Calu3 (cell line): Measurements from ENCODE around the gene CSH2. TPM values are rescaled to one million over a fixed set of nuclear protein-coding genes. Genes with fewer than 3 reads are reported as not detected.
"Not testable (repeated sequence)": the region's sequence is repeated elsewhere in the genome, so short reads cannot be mapped to it uniquely, and the experiment has no call there.

ENCODE experiments used
- BruUV-seq: library from RNA; stranded (reverse); fragments of 400-500 nt; replicated peaks from 2 replicates; lab custom pipeline; 2021; lab: Mats Ljungman, UMichigan
- CTCF ChIA-PET: fragments of 300-600 bp; sonication (Branson Sonifier 250); formaldehyde crosslinking; loops from one replicate; lab custom pipeline; 2022; ENCODE audit warnings: antibody characterized with exemption; lab: Charles Lee
- DNase-seq: peaks from one replicate; pipeline ENCODE4 v3.0.0; 2022
- H3K27ac Mint-ChIP-seq: one replicate; pipeline ENCODE4 v1.8.0; 2022; ENCODE audit warnings: mixed read lengths; ENCODE audit not compliant: unreplicated experiment
- H3K27me3 Mint-ChIP-seq: one replicate; pipeline ENCODE4 v1.8.0; 2022; ENCODE audit warnings: mixed read lengths; ENCODE audit not compliant: unreplicated experiment
- H3K36me3 Mint-ChIP-seq: one replicate; pipeline ENCODE4 v1.8.0; 2022; ENCODE audit warnings: mild to moderate bottlenecking, moderate library complexity, mixed read lengths; ENCODE audit not compliant: insufficient read depth, unreplicated experiment
- H3K4me1 Mint-ChIP-seq: one replicate; pipeline ENCODE4 v1.8.0; 2022; ENCODE audit warnings: mild to moderate bottlenecking, low read depth, mixed read lengths; ENCODE audit not compliant: unreplicated experiment
- H3K4me3 Mint-ChIP-seq: one replicate; pipeline ENCODE4 v1.8.0; 2022; ENCODE audit warnings: mild to moderate bottlenecking, low read depth, moderate library complexity, mixed read lengths; ENCODE audit not compliant: unreplicated experiment
- H3K9me3 Mint-ChIP-seq: one replicate; pipeline ENCODE4 v1.8.0; 2022; ENCODE audit warnings: low read depth, mixed read lengths; ENCODE audit not compliant: unreplicated experiment
- CTCF ChIP-seq: fragments of 200-600 bp; IDR thresholded peaks from one replicate; pipeline ENCODE4 v1.8.0; 2022; ENCODE audit warnings: antibody characterized with exemption; ENCODE audit not compliant: unreplicated experiment
- intact Hi-C: fragments of 100-400 bp; cut with micrococcal nuclease; formaldehyde crosslinking; loops from one replicate; pipeline ENCODE4 v1.10.0; 2022; ENCODE audit not compliant: unreplicated experiment
- total RNA-seq: library from RNA; stranded (reverse); gene quantifications from 2 replicates; pipeline ENCODE4 v1.2.3, GENCODE V29; 2022

The CSH2 gene
- total RNA-seq, 1 experiment from 2014 or later = not detected

DNA sequence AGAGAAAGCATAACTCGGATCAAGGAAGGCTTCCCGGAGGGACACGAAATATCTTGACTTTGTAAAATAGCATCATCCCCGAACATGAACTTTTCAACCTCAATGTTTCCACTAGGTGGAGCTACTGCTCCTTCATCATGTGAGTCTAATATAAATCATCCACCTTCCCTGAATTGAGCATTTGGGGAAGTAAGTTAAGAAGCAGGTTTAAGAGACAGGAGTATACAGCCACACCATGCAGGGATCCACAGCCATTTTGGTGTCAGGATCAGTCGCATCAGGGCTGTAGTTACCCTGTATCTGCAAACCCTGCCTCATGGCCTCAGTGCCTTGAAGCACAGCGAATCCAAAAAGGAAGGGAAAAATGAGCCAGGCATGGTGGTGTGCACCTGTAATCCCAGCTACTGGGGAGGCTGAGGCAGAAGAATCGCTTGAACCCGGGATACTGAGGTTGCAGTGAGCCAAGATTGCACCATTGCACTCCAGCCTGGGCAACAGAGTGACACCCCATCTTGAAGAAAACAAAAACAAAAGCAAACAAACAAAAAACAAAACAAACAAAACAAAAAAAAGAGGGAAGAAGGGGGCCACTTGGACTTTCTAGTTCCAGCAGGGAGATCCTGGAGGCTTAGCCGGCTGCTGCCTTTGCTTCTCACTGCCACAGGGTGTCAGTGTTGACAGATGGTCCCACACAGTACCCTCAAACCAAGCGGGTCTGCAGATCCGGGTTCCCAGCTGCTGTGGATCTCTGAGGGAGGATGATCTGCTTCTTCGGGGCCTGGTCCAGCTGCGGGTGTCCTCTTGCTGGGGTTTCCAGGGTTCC is 15.8 kb upstream of the CSH2 start:
- H3K27ac Mint-ChIP-seq, H3K4me3 Mint-ChIP-seq, H3K36me3 Mint-ChIP-seq, H3K9me3 Mint-ChIP-seq, H3K4me1 Mint-ChIP-seq, intact Hi-C loops, DNase-seq, BruUV-seq: not testable (repeated sequence)
- H3K27me3 Mint-ChIP-seq = peaks cover 30% of the 10 kb centered on the region
- CTCF ChIA-PET = interaction anchor here (0.6 to 0.8 kb wide), 4 partner anchors 23 to 430 kb away, joined by 3 to 4 read pairs (median 3); no protein-coding TSS in a partner anchor

- H3K27me3 Mint-ChIP-seq = peaks cover 27% of the 10 kb centered on the region
- DNase-seq, H3K4me3 Mint-ChIP-seq, intact Hi-C loops, H3K36me3 Mint-ChIP-seq, H3K9me3 Mint-ChIP-seq, H3K4me1 Mint-ChIP-seq, BruUV-seq, H3K27ac Mint-ChIP-seq, CTCF ChIA-PET: not testable (repeated sequence)
Measured at GRCh38 chr17:63885119-63885518, 11.6 kb upstream of the CSH2 start.

DNA sequence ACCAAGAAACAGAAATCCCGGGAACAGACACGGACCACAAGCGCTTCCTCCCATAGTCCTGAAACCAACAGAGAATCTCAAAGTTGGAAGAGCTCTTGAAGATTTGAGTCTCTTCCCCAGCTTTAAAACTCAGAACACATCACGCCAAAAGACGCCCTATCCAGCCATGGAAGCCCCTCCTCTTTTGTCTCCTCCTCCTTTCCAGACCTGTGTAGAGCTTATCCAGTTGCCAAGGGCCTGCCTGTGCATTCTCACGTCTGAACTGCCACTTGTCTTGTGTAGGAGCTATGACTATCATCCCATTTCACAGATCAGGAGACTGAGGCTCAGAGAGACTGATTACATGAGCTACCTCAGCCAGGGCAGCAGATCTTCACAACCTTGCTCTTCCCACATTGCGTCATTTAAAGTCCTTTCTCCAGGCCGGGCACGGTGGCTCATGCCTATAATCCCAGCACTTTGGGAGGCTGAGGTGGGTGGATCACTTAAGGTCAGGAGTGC is 9.2 kb upstream of the CSH2 start:
- BruUV-seq, DNase-seq, intact Hi-C loops, H3K27ac Mint-ChIP-seq, H3K36me3 Mint-ChIP-seq, H3K9me3 Mint-ChIP-seq, H3K4me1 Mint-ChIP-seq, H3K4me3 Mint-ChIP-seq: not testable (repeated sequence)
- H3K27me3 Mint-ChIP-seq = peaks cover 49% of the 10 kb centered on the region
- CTCF ChIA-PET = interaction anchor here (0.9 kb wide), 1 partner anchor 36 kb away, joined by 4 read pairs; no protein-coding TSS in a partner anchor

- no peak within 1 kb of the TSS for H3K4me3 Mint-ChIP-seq
- intact Hi-C loops = no loop called here
- no peak within 1 kb of the TSS for H3K27ac Mint-ChIP-seq
- TF ChIP-seq CTCF = no peak
- H3K4me1 Mint-ChIP-seq = no peaks in the 10 kb centered on the region
- H3K9me3 Mint-ChIP-seq = no peaks in the 10 kb centered on the region
- peak; percentile 56 for DNase-seq
- CTCF ChIA-PET = interaction anchor here (0.6 kb wide), 1 partner anchor 29 kb away, joined by 4 read pairs; no protein-coding TSS in a partner anchor
- H3K27me3 Mint-ChIP-seq = peaks cover 46% of the 10 kb centered on the region
- BruUV-seq = no TSS peak
- H3K36me3 Mint-ChIP-seq = no peaks in the 10 kb centered on the region
Measured at GRCh38 chr17:63881935-63882601, 8.6 kb upstream of the CSH2 start, which contains the start of gene GH2. Gene GH2, minus strand, starts transcription at chr17:63881944. Its CDS starts 143 bp downstream, at chr17:63881801.

DNA sequence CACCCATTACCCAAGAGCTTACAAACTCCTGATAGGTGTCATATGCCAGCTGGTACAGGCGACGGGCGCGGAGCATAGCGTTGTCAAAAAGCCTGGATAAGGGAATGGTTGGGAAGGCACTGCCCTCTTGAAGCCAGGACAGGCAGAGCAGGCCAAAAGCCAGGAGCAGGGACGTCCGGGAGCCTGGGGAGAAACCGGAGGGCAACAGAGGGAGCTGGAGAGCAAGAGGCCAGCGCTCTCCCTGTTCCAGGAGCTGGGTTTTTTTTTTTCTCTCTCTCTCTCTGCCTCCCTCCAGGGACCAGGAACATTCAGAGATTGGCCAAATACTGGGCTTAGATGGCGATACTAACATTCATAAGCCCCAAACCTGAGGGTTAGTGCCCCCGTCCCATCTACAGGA is 7.9 kb upstream of the CSH2 start:
- H3K9me3 Mint-ChIP-seq, BruUV-seq, H3K4me3 Mint-ChIP-seq, H3K27ac Mint-ChIP-seq, H3K4me1 Mint-ChIP-seq, H3K36me3 Mint-ChIP-seq, DNase-seq, intact Hi-C loops: not testable (repeated sequence)
- CTCF ChIA-PET = interaction anchor here (0.6 kb wide), 1 partner anchor 30 kb away, joined by 4 read pairs; no protein-coding TSS in a partner anchor
- peaks cover 45% of the 10 kb centered on the region for H3K27me3 Mint-ChIP-seq

DNA sequence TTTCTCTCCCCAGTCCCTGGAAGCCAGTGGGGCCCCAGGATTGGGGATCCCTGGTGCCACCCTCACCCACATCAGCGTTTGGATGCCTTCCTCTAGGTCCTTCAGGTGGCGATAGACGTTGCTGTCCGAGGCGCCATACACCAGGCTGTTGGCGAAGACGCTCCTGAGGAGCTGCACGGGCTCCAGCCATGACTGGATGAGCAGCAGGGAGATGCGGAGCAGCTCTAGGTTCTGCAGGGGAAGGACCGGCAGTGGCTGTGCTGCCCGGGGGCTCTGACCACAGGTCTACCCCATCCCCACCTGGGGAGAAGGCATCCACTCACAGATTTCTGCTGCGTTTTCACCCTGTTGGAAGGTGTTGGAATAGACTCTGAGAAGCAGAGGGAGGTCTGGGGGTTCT is 7.2 kb upstream of the CSH2 start:
- CTCF ChIA-PET = no interaction called here
- Mint-ChIP-seq H3K36me3 (no peaks in the 10 kb centered on the region), H3K9me3 (no peaks in the 10 kb centered on the region), H3K27me3 (peaks cover 49% of the 10 kb centered on the region), H3K4me1 (no peaks in the 10 kb centered on the region), H3K4me3 (no peak overlapping the region), H3K27ac (no peak overlapping the region)
- BruUV-seq = no TSS peak
- TF ChIP-seq CTCF = no peak
- intact Hi-C loops = no loop called here
- no peak for DNase-seq

DNA sequence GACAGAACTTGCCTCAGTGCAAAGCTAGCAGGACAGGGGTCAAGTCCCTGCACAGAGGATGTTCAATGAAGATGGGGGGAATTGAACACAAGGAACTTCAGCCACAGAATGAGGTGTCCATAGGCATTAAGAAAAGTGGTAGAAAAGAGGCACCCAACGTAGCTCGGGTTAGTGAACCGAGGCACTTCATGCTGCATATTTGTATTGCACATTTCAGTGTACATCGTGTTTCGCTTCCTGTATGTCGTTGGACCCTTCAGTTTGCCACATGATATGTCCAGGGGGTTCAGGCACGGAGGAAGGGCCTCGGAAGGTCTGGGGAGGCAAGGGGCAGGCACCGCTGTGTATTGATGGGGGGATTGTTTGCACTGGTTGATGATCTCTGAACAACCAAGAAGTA is 4.9 kb upstream of the CSH2 start:
- CTCF ChIA-PET, H3K4me3 Mint-ChIP-seq, H3K9me3 Mint-ChIP-seq, DNase-seq, BruUV-seq, intact Hi-C loops, H3K36me3 Mint-ChIP-seq, H3K27ac Mint-ChIP-seq, H3K4me1 Mint-ChIP-seq: not testable (repeated sequence)
- H3K27me3 Mint-ChIP-seq = peaks cover 61% of the 10 kb centered on the region

GRCh38 chr17:63874693-63875092 is 1.2 kb upstream of the CSH2 start:
- CTCF ChIA-PET = interaction anchor here (0.6 kb wide), 1 partner anchor 405 kb away, joined by 3 read pairs; no protein-coding TSS in a partner anchor
- H3K4me1 Mint-ChIP-seq, DNase-seq, H3K36me3 Mint-ChIP-seq, intact Hi-C loops, H3K4me3 Mint-ChIP-seq, H3K9me3 Mint-ChIP-seq, BruUV-seq, H3K27ac Mint-ChIP-seq: not testable (repeated sequence)
- peaks cover 42% of the 10 kb centered on the region for H3K27me3 Mint-ChIP-seq
